OCI-M1 (cell line): ENCODE results near the gene RAB29.

Experiments
- DNase-seq: peaks from one replicate; lab custom pipeline; 2025; lab: John Stamatoyannopoulos, UW

Gene RAB29

GRCh38 chr1:205794011-205794730 is 18.9 kb upstream of the RAB29 start:
- DNase-seq = no peak

GRCh38 chr1:205792961-205793673 is 17.8 kb upstream of the RAB29 start:
- no peak for DNase-seq

DNA sequence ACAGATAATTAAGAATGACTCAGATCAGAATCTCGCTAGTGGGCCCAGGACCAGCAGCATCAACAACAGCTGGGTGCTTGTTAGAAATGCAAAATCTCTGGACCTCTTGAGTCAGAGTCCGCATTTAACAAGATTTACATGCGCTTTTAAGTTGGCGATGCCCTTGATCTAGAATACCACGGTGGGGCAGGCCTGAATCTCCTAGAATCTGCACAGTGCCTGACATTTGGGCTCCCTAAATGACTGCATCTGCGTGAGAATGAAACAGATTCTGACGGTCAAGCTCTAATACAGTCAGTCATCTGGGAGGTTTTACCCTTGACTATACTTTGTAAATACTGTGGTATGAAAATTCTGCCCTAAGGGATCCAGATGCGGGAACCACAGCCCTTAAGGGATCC is 17.2 kb upstream of the RAB29 start:
- no peak for DNase-seq

GRCh38 chr1:205791568-205792180 is 16.4 kb upstream of the RAB29 start:
- DNase-seq = peak; percentile 83

- no peak for DNase-seq
Measured at GRCh38 chr1:205787287-205787916, 12.1 kb upstream of the RAB29 start.

DNA sequence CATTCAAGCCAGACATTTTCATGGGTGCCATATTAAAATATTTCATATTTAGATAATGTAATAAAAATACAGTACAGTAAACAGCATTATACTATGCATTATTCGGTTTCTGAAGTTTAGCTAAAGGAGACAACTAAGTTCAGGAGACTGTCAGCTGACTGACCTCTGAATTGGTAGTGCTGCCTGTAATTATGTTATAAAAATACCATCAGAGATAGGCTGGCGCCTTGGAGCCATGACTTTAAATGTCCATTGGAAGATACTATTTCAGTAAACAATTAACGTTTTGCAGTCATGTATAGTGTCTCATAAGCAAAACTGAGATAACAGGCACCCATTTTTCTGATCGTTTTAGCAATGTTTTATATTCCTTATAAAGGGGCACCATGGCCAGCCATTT is 11.3 kb upstream of the RAB29 start:
- DNase-seq = no peak

DNA sequence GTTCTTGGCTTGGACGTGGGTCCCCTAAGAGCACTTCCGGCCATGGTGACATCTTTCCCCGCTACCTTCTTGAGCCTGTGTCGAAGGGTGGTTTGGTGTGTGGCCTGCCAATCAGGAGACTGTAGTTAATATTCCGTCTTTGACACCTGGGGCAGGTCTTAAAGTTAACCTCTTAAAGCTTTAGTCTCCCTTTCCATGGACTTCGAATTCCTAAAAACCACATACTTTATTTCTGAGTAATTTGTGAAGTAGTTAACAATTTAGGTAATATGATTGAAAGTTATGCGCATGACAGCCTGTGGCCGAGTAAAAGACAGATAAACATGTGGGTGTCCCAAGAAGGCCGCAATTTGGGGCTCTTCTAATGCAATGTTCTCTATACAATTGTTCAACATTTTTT is 10.2 kb upstream of the RAB29 start:
- DNase-seq = no peak

DNA sequence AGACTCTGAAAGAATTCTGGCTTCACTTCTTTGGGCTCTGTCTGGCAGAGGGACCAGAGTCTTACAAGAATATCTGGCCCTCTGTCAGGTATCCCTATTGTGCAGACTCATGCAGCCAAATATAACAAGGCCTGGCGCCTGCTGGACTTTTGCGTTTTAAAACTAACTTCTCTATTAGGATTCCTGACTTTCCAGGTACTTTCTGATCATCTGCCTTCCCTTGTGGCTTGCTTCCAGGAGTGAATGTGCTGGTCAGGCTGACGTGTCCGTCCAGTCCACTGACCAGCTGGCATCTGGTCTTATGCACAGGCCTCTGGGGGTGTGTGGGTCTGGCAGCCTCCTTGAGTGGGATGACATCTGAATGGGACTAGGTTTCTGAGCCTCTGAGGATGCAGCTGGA is 8.6 kb upstream of the RAB29 start:
- DNase-seq = no peak

DNA sequence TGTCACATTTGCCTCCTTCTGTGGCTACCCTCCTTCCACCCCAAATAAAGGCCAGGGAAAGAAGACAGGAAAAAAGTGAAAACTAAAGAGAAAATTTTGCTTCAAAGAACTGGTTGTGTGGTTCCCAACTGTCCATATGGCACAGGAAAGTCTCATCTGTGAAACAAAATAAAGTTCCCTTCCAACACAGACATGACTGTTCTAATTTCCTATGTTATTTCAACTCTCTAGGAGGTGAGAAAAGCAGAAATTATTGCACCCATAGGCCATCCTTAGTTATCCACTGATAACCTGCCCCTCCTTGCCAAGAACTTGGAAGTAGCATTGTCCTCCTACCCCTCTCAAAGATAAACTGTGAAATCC is 8.1 kb upstream of the RAB29 start:
- DNase-seq = no peak

GRCh38 chr1:205782627-205783432 is 7.5 kb upstream of the RAB29 start:
- DNase-seq = no peak

- no peak for DNase-seq
Measured at GRCh38 chr1:205780335-205780734, 5.1 kb upstream of the RAB29 start.

DNA sequence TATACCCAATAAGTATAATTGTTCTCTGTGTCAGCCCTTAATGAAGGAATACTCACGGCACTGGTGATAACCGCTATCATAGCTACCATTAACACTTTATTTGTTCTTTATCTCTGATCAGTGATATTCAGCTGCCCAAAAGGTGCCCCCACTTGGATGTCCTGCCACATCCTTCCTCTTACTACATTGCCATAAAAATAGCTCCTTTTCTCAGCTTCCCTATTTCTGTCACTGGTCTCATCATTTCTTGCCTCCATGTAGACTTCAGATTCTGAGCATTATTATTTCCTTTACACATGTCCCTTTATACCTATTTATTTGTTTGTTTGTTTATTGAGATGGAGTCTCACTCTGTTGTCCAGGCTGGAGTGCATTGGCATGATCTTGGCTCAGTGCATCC is 2.7 kb upstream of the RAB29 start:
- DNase-seq = no peak

GRCh38 chr1:205775717-205776056 is 405 bp upstream of the RAB29 start:
- peak; percentile 51 for DNase-seq

- DNase-seq = peak; percentile 31
Measured at GRCh38 chr1:205774198-205775014, 876 bp downstream of the RAB29 start.

DNA sequence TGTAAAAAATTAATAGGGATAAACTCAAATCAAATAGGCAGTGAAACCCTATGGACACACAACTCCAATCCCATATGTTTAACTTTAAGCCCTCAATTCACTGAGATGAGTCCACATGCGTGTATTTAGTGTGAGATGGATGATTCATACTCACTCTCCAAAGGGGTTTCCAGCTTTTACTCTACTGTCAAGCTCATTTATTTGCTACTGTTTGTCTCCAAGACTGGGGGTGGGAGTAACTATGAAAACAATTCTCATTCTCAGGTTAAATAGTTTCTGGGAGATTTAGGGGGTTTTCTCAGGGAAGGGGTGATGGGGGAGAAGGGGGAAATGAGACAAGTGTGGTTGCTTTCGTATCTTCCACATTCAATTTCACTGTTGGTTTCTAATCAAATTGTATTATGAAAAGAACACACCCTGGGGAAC is 2.7 kb downstream of the RAB29 start:
- DNase-seq = no peak

- DNase-seq = no peak
Measured at GRCh38 chr1:205770618-205771017, 4.7 kb downstream of the RAB29 start.

- DNase-seq = no peak
Measured at GRCh38 chr1:205769641-205770365, 5.5 kb downstream of the RAB29 start.

- DNase-seq = no peak
Measured at GRCh38 chr1:205767248-205767647, 8.0 kb downstream of the RAB29 start.

DNA sequence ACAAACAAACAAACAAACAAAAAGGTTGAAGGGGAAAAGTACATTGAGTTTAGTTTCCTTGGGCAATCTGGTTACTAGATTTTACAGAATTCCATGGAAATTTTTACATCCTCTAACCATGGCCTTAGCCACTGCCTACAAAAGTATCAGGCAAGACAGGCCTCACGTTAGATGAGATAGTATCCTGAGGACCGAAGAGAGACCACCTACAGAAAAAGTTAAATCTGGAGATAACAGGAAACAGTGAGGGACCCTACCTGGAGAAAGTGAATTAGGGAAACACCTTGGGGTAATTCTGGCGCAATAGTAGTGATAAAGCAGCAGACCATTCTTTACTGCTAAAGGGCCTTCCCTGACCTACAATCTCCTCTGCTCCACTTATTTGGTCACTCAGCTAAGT is 8.7 kb downstream of the RAB29 start:
- DNase-seq = no peak

DNA sequence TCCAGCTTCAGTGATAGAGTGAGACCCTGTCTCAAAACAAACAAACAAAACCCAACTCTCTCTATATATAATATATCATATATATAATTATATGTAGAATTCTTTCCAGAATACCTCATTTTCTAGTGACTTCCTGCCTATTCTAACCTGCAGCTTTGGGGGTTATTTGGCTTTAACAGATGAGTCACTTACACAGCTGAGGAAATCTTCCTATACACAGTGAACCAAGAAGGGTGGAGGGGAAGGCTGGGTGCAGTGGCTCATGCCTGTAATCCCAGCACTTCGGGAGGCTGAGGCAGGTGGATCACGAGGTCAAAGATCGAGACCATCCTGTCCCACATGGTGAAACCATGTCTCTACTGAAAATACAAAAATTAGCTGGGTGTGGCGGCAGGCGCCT is 9.2 kb downstream of the RAB29 start:
- no peak for DNase-seq

- no peak for DNase-seq
Measured at GRCh38 chr1:205764578-205764977, 10.7 kb downstream of the RAB29 start.
